Body of pancreas (tissue), 4 donors: ENCODE data around the gene SYCN. TPM values are rescaled to one million over a fixed set of nuclear protein-coding genes. Genes with fewer than 3 reads are reported as not detected.

Experiments used
- ATAC-seq: fragments of 150-250 bp; one replicate; pipeline ENCODE4 v1.9.1; 2016
- DNase-seq, 4 donors: peaks; one replicate each; pipeline ENCODE4 v3.0.0-alpha.2; 2019
- H3K27ac ChIP-seq, 4 donors: fragments of 200-600 bp; sonication (generic); 1 replicate in 3 of 4; 2 replicates in 1 of 4; pipeline versions ENCODE4 v1.5.1 to v1.6.1; 2016 to 2019; ENCODE audit warnings: mild to moderate bottlenecking in 1 of 4, mixed read lengths in 1 of 4, moderate library complexity in 1 of 4
- H3K27me3 ChIP-seq, 2 donors: fragments of 200-600 bp; sonication (generic); one replicate each; pipeline ENCODE4 v1.6.0; 2016; ENCODE audit warnings: mild to moderate bottlenecking in 1 of 2
- H3K36me3 ChIP-seq, 2 donors: fragments of 200-600 bp; sonication (generic); replicated peaks in 1 of 2; 2 replicates each; pipeline ENCODE4 v1.5.1; 2016; ENCODE audit warnings: low read depth in 2 of 2; ENCODE audit not compliant: insufficient read depth in 1 of 2
- H3K4me1 ChIP-seq: fragments of 200-600 bp; sonication (generic); one replicate; pipeline ENCODE4 v1.6.0; 2016
- H3K4me3 ChIP-seq, 2 donors: fragments of 200-600 bp; sonication (generic); 1 replicate in 1 of 2; 2 replicates in 1 of 2; pipeline ENCODE4 v1.5.1; 2016 to 2019
- H3K9me3 ChIP-seq, 3 donors: fragments of 200-600 bp; sonication (generic); 1 replicate in 2 of 3; 2 replicates in 1 of 3; pipeline ENCODE4 v1.5.1; 2016
- POLR2A ChIP-seq, 3 donors: fragments of 450-650 bp; IDR thresholded peaks; one replicate each; pipeline ENCODE4 v1.6.1; 2016; ENCODE audit warnings: antibody characterized with exemption in 3 of 3, mild to moderate bottlenecking in 2 of 3
- WGBS, 2 donors: methylation state at CpG; one replicate each; pipeline ENCODE4 v1.1.5; 2017; 5-methylcytosine and 5-hydroxymethylcytosine counted together
- intact Hi-C: fragments of 100-400 bp; cut with DNase I; formaldehyde crosslinking; loops from one replicate; pipeline ENCODE4 v1.15.1; 2023
- total RNA-seq, 2 donors: library from RNA; depleted of rRNA; stranded (reverse); fragments of >200 nt; gene quantifications; one replicate each; pipeline ENCODE4 v1.1.0, GENCODE V29; 2016
- TF ChIP-seq, protein P1 (sequence below), 7 experiments: fragments of 450-650 bp in 4 of 7; fragments of 200-600 bp in 3 of 7; sonication (generic) in 3 of 7; IDR thresholded peaks; one replicate each; pipeline ENCODE4 v1.5.1; 2016 to 2019; ENCODE audit warnings: antibody characterized with exemption in 7 of 7

Gene SYCN
- total RNA-seq, 2 donors from 2014 or later = 2,614 to 5,793 TPM

DNA sequence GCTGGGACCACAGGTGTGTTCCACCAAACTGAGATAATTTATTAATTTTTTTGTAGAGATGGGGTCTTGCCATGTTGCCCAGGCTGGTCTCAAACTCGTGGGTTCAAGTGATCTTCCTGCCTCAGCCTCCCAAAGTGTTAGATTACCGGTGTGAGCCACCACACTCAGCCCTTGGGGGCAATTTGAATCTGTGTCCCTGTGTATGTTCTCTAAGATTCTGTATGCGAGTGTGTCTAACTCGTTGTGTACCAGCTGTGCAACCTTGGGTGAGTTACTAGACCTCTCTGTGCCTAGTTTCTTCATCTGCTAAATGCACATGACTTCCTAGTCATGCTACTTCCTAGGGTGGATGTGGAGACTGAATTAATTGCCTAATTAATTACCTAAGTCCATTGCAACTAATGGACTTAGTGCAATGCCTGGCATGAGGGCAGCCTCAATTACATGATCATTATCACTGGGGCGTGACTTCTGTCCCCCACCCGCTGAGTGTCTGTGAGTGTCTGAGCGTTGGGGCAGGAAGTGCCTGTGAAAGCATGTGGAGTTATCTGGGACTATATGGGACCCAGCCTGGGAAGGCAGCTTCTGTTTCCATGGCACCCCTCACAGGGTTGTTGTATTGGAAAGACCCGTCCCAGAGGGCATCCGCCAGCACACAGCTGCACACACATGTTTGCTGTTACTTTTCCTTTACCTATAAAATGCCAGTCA lies 9.1 kb downstream of the SYCN start:
- peak; percentile 38 to 70 (median 66) for DNase-seq
- intact Hi-C loops = no loop called here
- Histone ChIP-seq H3K4me3 (no peak overlapping the region), H3K27ac (peak overlapping the region; percentile 56 to 81 (median 68)), H3K27me3 (no peaks in the 10 kb centered on the region), H3K4me1 (peaks cover 67% of the 10 kb centered on the region), H3K36me3 (no peaks in the 10 kb centered on the region), H3K9me3 (no peaks in the 10 kb centered on the region)
- 32 to 33% methylated on average over 8 to 9 of the region's 9 CpGs for WGBS, 2 donors
- ATAC-seq = no peak
- TF ChIP-seq, protein P1, sequence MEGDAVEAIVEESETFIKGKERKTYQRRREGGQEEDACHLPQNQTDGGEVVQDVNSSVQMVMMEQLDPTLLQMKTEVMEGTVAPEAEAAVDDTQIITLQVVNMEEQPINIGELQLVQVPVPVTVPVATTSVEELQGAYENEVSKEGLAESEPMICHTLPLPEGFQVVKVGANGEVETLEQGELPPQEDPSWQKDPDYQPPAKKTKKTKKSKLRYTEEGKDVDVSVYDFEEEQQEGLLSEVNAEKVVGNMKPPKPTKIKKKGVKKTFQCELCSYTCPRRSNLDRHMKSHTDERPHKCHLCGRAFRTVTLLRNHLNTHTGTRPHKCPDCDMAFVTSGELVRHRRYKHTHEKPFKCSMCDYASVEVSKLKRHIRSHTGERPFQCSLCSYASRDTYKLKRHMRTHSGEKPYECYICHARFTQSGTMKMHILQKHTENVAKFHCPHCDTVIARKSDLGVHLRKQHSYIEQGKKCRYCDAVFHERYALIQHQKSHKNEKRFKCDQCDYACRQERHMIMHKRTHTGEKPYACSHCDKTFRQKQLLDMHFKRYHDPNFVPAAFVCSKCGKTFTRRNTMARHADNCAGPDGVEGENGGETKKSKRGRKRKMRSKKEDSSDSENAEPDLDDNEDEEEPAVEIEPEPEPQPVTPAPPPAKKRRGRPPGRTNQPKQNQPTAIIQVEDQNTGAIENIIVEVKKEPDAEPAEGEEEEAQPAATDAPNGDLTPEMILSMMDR (IDR thresholded peaks at IDR 0.05) = no peak
- no peak for TF ChIP-seq POLR2A (IDR thresholded peaks at IDR 0.05)

DNA sequence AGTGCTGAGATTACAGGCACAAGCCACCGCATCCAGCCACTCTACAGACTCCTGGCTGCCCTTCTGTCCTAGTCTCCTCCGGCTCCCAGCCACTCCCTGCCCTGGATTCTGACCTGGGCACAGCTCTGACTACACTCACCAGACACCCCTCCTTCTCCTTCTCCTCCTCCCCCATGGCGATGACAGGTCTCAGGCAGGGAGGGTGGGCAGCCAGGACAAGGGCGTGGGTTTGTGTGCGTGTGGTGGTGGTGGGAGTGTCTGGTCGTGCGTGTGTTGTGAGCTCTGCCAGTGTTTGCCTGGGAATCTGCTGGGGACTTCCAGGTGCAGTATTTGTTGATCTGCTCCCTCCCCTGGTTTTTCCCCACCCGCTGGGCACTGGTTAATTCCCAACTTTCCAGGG lies 10.3 kb downstream of the SYCN start:
- 8 to 10% methylated on average over 8 of the region's 8 CpGs for WGBS, 2 donors
- TF ChIP-seq, protein P1 (IDR thresholded peaks at IDR 0.05) = peak in 1 of 7 experiments; percentile 5
- TF ChIP-seq POLR2A (IDR thresholded peaks at IDR 0.05) = peak in 1 of 3 donors; percentile 54
- DNase-seq (peak; percentile 78 to 91 (median 86)), ATAC-seq (peak; percentile 83)
- intact Hi-C loops = no loop called here
- peak overlapping the region; percentile 70 to 84 (median 76) for H3K27ac ChIP-seq
- peaks cover 56% of the 10 kb centered on the region for H3K4me1 ChIP-seq
- no peaks in the 10 kb centered on the region for H3K36me3 ChIP-seq
- no peak overlapping the region for H3K4me3 ChIP-seq
- H3K9me3 ChIP-seq = no peaks in the 10 kb centered on the region
- H3K27me3 ChIP-seq = no peaks in the 10 kb centered on the region

DNA sequence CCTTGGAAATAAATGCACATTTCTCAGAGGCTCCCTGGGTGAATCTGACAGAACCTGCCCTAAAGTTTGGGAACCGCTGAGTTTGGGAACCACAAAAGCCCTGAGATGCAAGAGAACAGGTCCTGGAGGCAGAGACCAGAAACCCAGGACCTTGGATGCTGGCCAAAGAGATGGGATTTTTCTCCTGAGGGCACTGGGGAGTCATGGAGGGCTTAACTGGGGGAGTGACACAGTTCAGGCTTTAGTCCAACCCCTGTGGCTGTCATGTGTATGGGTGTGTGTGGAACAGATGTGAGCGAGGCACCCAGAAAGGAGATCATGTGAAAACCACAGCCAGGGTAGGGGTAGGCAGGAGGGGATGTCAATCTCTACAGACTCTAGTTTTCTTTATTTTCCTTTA lies 11.2 kb downstream of the SYCN start:
- TF ChIP-seq POLR2A (IDR thresholded peaks at IDR 0.05) = no peak
- TF ChIP-seq, protein P1 (IDR thresholded peaks at IDR 0.05) = no peak
- 89 to 97% methylated on average over 2 of the region's 2 CpGs for WGBS, 2 donors
- ATAC-seq (no peak), DNase-seq (no peak)
- intact Hi-C loops = no loop called here
- H3K9me3 ChIP-seq = no peaks in the 10 kb centered on the region
- H3K4me1 ChIP-seq = peaks cover 47% of the 10 kb centered on the region
- H3K27me3 ChIP-seq = no peaks in the 10 kb centered on the region
- no peak overlapping the region for H3K4me3 ChIP-seq
- peak overlapping the region in 1 of 4 donors; percentile 81 for H3K27ac ChIP-seq
- no peaks in the 10 kb centered on the region for H3K36me3 ChIP-seq

DNA sequence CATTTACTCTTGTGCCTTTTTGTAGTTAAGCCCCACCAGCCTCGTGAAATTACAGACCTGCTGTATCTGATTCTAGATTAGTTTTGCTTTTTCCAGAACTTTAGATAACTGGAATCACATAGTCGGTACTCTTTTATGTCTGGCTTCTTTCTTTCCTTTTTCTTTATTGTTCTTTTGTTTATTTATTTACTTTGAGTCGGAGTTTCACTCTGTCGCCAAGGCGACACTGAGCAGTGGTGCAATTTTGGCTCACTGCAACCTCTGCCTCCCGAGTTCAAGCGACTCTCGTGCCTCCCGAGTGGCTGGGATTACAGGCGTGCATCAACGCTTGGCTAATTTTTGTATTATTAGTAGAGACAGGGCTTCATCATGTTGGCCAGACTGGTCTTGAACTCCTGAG lies 13.3 kb downstream of the SYCN start:
- ATAC-seq (no peak), DNase-seq (no peak)
- Histone ChIP-seq H3K27me3 (no peaks in the 10 kb centered on the region), H3K36me3 (no peaks in the 10 kb centered on the region), H3K27ac (no peak overlapping the region), H3K4me1 (peaks cover 33% of the 10 kb centered on the region), H3K4me3 (no peak overlapping the region), H3K9me3 (no peaks in the 10 kb centered on the region)
- TF ChIP-seq, protein P1 (IDR thresholded peaks at IDR 0.05) = no peak
- no peak for TF ChIP-seq POLR2A (IDR thresholded peaks at IDR 0.05)
- WGBS, 2 donors = 49 to 51% methylated on average over 11 of the region's 11 CpGs
- intact Hi-C loops = no loop called here

DNA sequence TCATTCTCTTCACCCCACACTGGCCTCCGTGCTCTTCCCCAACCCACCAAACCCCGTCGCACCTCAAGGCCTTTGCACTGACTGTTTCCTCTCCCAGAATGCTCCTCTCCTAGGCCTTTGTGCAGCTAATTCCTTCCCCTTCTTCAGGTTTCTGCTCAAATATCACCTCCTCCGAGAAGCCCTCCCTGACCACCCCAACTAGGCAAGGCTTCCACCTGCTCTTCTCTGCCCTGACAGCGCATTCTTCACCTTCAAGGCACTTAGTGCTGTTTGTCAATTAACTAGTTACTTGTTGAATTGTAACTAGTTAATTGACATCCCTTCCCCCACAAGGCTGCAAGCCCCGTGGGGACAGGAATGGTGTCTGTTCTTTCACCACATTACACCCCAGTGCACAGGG lies 15.1 kb downstream of the SYCN start:
- Histone ChIP-seq H3K36me3 (no peaks in the 10 kb centered on the region), H3K27ac (no peak overlapping the region), H3K4me1 (peaks cover 15% of the 10 kb centered on the region), H3K27me3 (no peaks in the 10 kb centered on the region), H3K9me3 (no peaks in the 10 kb centered on the region), H3K4me3 (no peak overlapping the region)
- no peak for DNase-seq
- no peak for TF ChIP-seq POLR2A (IDR thresholded peaks at IDR 0.05)
- TF ChIP-seq, protein P1 (IDR thresholded peaks at IDR 0.05) = no peak
- 60 to 62% methylated on average over 6 of the region's 6 CpGs for WGBS, 2 donors
- intact Hi-C loops = loop anchor here (5.0 kb wide), 1 partner anchor 67 kb away; no protein-coding TSS in a partner anchor
- no peak for ATAC-seq
